K562 (cell line): ENCODE results near the gene SLC4A5.
"Not testable (repeated sequence)": the region's sequence is repeated elsewhere in the genome, so short reads cannot be mapped to it uniquely, and the experiment has no call there.

ENCODE experiments used
- EP400 ChIP-seq: fragments of 450-650 bp; IDR thresholded peaks from 2 replicates; pipeline ENCODE4 v1.6.1; 2017; ENCODE audit warnings: antibody characterized with exemption, mild to moderate bottlenecking, moderate library complexity
- EZH2 ChIP-seq: IDR thresholded peaks from 2 replicates; pipeline ENCODE4 v1.6.1; 2012; ENCODE audit warnings: low read depth, mild to moderate bottlenecking, inconsistent platforms, low read length, borderline replicate concordance
- NRF1 ChIP-seq, 2 experiments: fragments of 450-650 bp; IDR thresholded peaks in 1 of 2; conservative IDR thresholded peaks in 1 of 2; 2 replicates each; pipeline ENCODE4 v1.6.1; 2014; ENCODE audit warnings: mild to moderate bottlenecking in 2 of 2
- RB1 ChIP-seq: fragments of 450-650 bp; IDR thresholded peaks from 2 replicates; pipeline ENCODE4 v1.6.1; 2017; ENCODE audit warnings: low read depth, mild to moderate bottlenecking
- RFX5 ChIP-seq: IDR thresholded peaks from 2 replicates; pipeline ENCODE4 v1.6.1; 2011; ENCODE audit warnings: low read depth, mild to moderate bottlenecking, improper control_type of control experiment, low read length
- SREBF2 ChIP-seq: sonication (generic); formaldehyde crosslinking; IDR thresholded peaks from 2 replicates; pipeline ENCODE4 v1.4.0; 2020; ENCODE audit warnings: mild to moderate bottlenecking, missing genetic modification reagents

DNA sequence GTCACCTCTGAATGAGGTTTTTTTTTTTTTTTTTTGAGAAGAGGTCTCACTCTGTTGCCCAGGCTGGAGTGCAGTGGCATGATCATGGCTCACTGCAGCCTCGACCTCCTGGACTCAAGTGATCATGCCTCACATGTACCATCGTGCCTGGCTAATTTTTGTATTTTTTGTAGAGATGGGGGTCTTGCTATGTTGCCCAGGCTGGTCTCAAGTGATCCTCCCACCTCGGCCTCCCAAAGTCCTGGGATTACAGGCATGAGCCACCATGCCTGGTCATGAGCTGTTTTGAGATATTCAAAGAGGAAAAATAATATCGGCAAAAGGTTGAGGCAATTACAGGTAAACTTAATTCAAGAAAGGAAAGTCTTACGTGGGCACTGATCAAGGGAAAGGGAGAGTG lies 113.4 kb downstream of the SLC4A5 start:
- TF ChIP-seq EZH2; NRF1 (conservative IDR thresholded peaks at IDR 0.05 in 1 of 2, IDR thresholded peaks at IDR 0.05 in 1 of 2); RFX5; SREBF2 (CRISPR knock-in tag); EP400; RB1: not testable (repeated sequence)
